IMR-90 (cell line): Measurements from ENCODE around the gene SEPTIN3. TPM values are rescaled to one million over a fixed set of nuclear protein-coding genes. Genes with fewer than 3 reads are reported as not detected.

Experiments
- ATAC-seq: fragments of 200-7000 bp; cut with Tn5 transposase; 2 replicates; pipeline ENCODE4 v1.9.1; 2020; ENCODE audit warnings: low read depth, mild to moderate bottlenecking, moderate library complexity
- BruUV-seq: library from RNA; stranded (reverse); fragments of 400-500 nt; replicated peaks from 2 replicates; lab custom pipeline; 2021; lab: Mats Ljungman, UMichigan
- CTCF ChIA-PET: fragments of 300-600 bp; formaldehyde crosslinking; extraction: SDS; loops from one replicate; lab custom pipeline; 2021; ENCODE audit warnings: antibody characterized with exemption; lab: Yijun Ruan, JAX
- POLR2A ChIA-PET: fragments of 300-600 bp; sonication (Branson Sonifier 250); formaldehyde crosslinking; loops from one replicate; lab custom pipeline; 2022; ENCODE audit warnings: antibody characterized with exemption; ENCODE audit not compliant: unreplicated experiment; lab: Charles Lee
- DNase-seq: peaks from one replicate; pipeline ENCODE4 v3.0.0; 2013
- H2AFZ ChIP-seq: replicated peaks from 2 replicates; pipeline ENCODE3; 2013; ENCODE audit warnings: low read length, mild to moderate bottlenecking; ENCODE audit not compliant: poor library complexity
- H2AK5ac ChIP-seq: 2 replicates; pipeline ENCODE4 v1.6.1; 2013; ENCODE audit warnings: low read depth, low read length, inconsistent platforms
- H2AK9ac ChIP-seq: replicated peaks from 2 replicates; pipeline ENCODE3; 2013; ENCODE audit warnings: mild to moderate bottlenecking, low read depth, low read length, moderate library complexity; ENCODE audit not compliant: poor library complexity
- H2BK120ac ChIP-seq: 2 replicates; pipeline ENCODE4 v1.6.1; 2013; ENCODE audit warnings: low read depth, low read length, inconsistent platforms
- H2BK15ac ChIP-seq: 3 replicates; pipeline ENCODE4 v1.6.1; 2013; ENCODE audit warnings: low read depth, low read length, inconsistent platforms
- H2BK20ac ChIP-seq: 2 replicates; pipeline ENCODE4 v1.6.1; 2013; ENCODE audit warnings: low read depth, mild to moderate bottlenecking, inconsistent platforms, low read length, moderate library complexity
- H2BK5ac ChIP-seq: 2 replicates; pipeline ENCODE4 v1.6.1; 2013; ENCODE audit warnings: mild to moderate bottlenecking, low read depth, low read length, inconsistent platforms; ENCODE audit not compliant: poor library complexity, severe bottlenecking
- H3K14ac ChIP-seq: replicated peaks from 2 replicates; pipeline ENCODE4 v1.6.1; 2013; ENCODE audit warnings: low read depth, low read length, inconsistent platforms
- H3K18ac ChIP-seq: 2 replicates; pipeline ENCODE4 v1.6.1; 2013; ENCODE audit warnings: low read depth, low read length, control low read depth
- H3K23ac ChIP-seq: 2 replicates; pipeline ENCODE4 v1.6.1; 2013; ENCODE audit warnings: low read depth, low read length, inconsistent platforms
- H3K27ac ChIP-seq: 2 replicates; pipeline ENCODE4 v1.5.1; 2013; ENCODE audit warnings: mild to moderate bottlenecking, control low read depth, low read length; ENCODE audit not compliant: insufficient read depth
- H3K27me3 ChIP-seq: 2 replicates; pipeline ENCODE4 v1.6.1; 2013; ENCODE audit warnings: low read length; ENCODE audit not compliant: control insufficient read depth, insufficient read depth
- H3K36me3 ChIP-seq: 2 replicates; pipeline ENCODE4 v1.6.1; 2013; ENCODE audit warnings: low read length, mixed read lengths; ENCODE audit not compliant: control insufficient read depth, insufficient read depth
- H3K4ac ChIP-seq: 2 replicates; pipeline ENCODE4 v1.6.1; 2013; ENCODE audit warnings: low read depth, low read length, inconsistent platforms
- H3K4me1 ChIP-seq: 2 replicates; pipeline ENCODE4 v1.6.1; 2013; ENCODE audit warnings: low read length, mixed read lengths; ENCODE audit not compliant: control insufficient read depth, insufficient read depth
- H3K4me2 ChIP-seq: 2 replicates; pipeline ENCODE4 v1.6.1; 2013; ENCODE audit warnings: low read depth, mild to moderate bottlenecking, control low read depth, low read length, moderate library complexity
- H3K4me3 ChIP-seq: 2 replicates; pipeline ENCODE4 v1.5.1; 2013; ENCODE audit warnings: low read depth, mild to moderate bottlenecking, control low read depth, low read length, moderate library complexity; ENCODE audit not compliant: insufficient read depth
- H3K56ac ChIP-seq: 2 replicates; pipeline ENCODE4 v1.6.1; 2013; ENCODE audit warnings: low read length, inconsistent platforms; ENCODE audit not compliant: insufficient read depth; ENCODE audit errors: extremely low read depth
- H3K79me1 ChIP-seq, 2 experiments: 2 replicates each; pipeline ENCODE4 v1.6.1; 2013; ENCODE audit warnings: low read length in 2 of 2, inconsistent platforms in 1 of 2, low read depth in 1 of 2
- H3K9ac ChIP-seq: 2 replicates; pipeline ENCODE4 v1.6.1; 2013; ENCODE audit warnings: low read depth, low read length, control low read depth
- H3K9me1 ChIP-seq: 2 replicates; pipeline ENCODE4 v1.6.1; 2013; ENCODE audit warnings: low read length, inconsistent platforms; ENCODE audit not compliant: insufficient read depth
- H3K9me3 ChIP-seq: 2 replicates; pipeline ENCODE4 v1.6.1; 2013; ENCODE audit warnings: low read length; ENCODE audit not compliant: control insufficient read depth, insufficient read depth
- H4K20me1 ChIP-seq: 2 replicates; pipeline ENCODE4 v1.6.1; 2013; ENCODE audit warnings: low read length, inconsistent platforms; ENCODE audit not compliant: insufficient read depth
- H4K5ac ChIP-seq: 2 replicates; pipeline ENCODE4 v1.6.1; 2013; ENCODE audit warnings: mild to moderate bottlenecking, low read depth, low read length, control low read depth
- H4K8ac ChIP-seq, 2 experiments: 2 replicates each; pipeline ENCODE4 v1.6.1; 2013; ENCODE audit warnings: low read depth in 2 of 2, low read length in 2 of 2, control low read depth in 1 of 2, inconsistent platforms in 1 of 2
- H4K91ac ChIP-seq: 2 replicates; pipeline ENCODE4 v1.6.1; 2013; ENCODE audit warnings: low read depth, low read length, inconsistent platforms; ENCODE audit not compliant: insufficient read depth
- CEBPB ChIP-seq: IDR thresholded peaks from 2 replicates; pipeline ENCODE4 v1.6.1; 2012; ENCODE audit warnings: low read depth, low read length, improper control_type of control experiment
- CHD1 ChIP-seq: IDR thresholded peaks from 2 replicates; pipeline ENCODE4 v1.6.1; 2012; ENCODE audit warnings: low read depth, low read length, improper control_type of control experiment
- CTCF ChIP-seq: conservative IDR thresholded peaks from 2 replicates; pipeline ENCODE4 v1.5.1; 2012; ENCODE audit warnings: mild to moderate bottlenecking, low read depth, low read length, improper control_type of control experiment
- ELK1 ChIP-seq: fragments of 150-350 bp; IDR thresholded peaks from 2 replicates; pipeline ENCODE4 v1.6.1; 2016; ENCODE audit warnings: low read depth, mild to moderate bottlenecking, low read length, moderate library complexity, borderline replicate concordance
- FOS ChIP-seq: fragments of 150-350 bp; IDR thresholded peaks from 2 replicates; pipeline ENCODE4 v1.6.1; 2016; ENCODE audit warnings: low read depth, low read length
- MAFK ChIP-seq: IDR thresholded peaks from 2 replicates; pipeline ENCODE4 v1.6.1; 2012; ENCODE audit warnings: low read depth, low read length, improper control_type of control experiment
- MAZ ChIP-seq: IDR thresholded peaks from 2 replicates; pipeline ENCODE4 v1.6.1; 2012; ENCODE audit warnings: low read depth, mild to moderate bottlenecking, low read length, improper control_type of control experiment, moderate library complexity, borderline replicate concordance
- MXI1 ChIP-seq: IDR thresholded peaks from 2 replicates; pipeline ENCODE4 v1.6.1; 2012; ENCODE audit warnings: low read depth, mild to moderate bottlenecking, low read length, moderate library complexity, borderline replicate concordance
- NFE2L2 ChIP-seq: fragments of 150-350 bp; IDR thresholded peaks from 2 replicates; pipeline ENCODE4 v1.6.1; 2016; ENCODE audit warnings: low read depth, mild to moderate bottlenecking, low read length
- RFX5 ChIP-seq: IDR thresholded peaks from 2 replicates; pipeline ENCODE4 v1.8.0; 2012; ENCODE audit warnings: low read depth, mild to moderate bottlenecking, low read length, moderate library complexity
- SMC3 ChIP-seq: fragments of 150-350 bp; IDR thresholded peaks from 2 replicates; pipeline ENCODE4 v1.6.1; 2016; ENCODE audit warnings: low read depth, mild to moderate bottlenecking, antibody characterized with exemption, low read length, moderate library complexity
- USF2 ChIP-seq: fragments of 150-350 bp; IDR thresholded peaks from 2 replicates; pipeline ENCODE4 v1.6.1; 2017; ENCODE audit warnings: mild to moderate bottlenecking, antibody characterized with exemption, low read length, low read depth
- WGBS, 2 experiments: methylation state at CpG; one replicate each; pipeline versions ENCODE4 v1.1.5 to v1.1.7; 2013; ENCODE audit warnings: missing lambda C conversion rate in 2 of 2; ENCODE audit not compliant: insufficient read length in 1 of 2; ENCODE audit errors: extremely low coverage in 2 of 2; 5-methylcytosine and 5-hydroxymethylcytosine counted together
- dilution Hi-C: fragments of 300-500 bp; cut with HindIII; formaldehyde crosslinking; loops from one replicate; pipeline ENCODE4 v1.14.3; 2018; ENCODE audit warnings: low sequenced_read_pairs; ENCODE audit not compliant: unreplicated experiment
- in situ Hi-C: fragments of 300-500 bp; cut with MboI; formaldehyde crosslinking; loops from 3 replicates; pipeline ENCODE4 v1.14.3; 2019; ENCODE audit warnings: low sequenced_read_pairs, inconsistent platforms, mixed read lengths
- intact Hi-C: fragments of 100-400 bp; cut with micrococcal nuclease; formaldehyde crosslinking; loops from 2 replicates; pipeline ENCODE4 v1.10.0; 2022
- polyA plus RNA-seq, 3 experiments: library from polyadenylated mRNA; depleted of rRNA; stranded (reverse); fragments of >200 nt; gene quantifications; 2 replicates each; pipeline ENCODE4 v1.2.3, GENCODE V29; 2012; ENCODE audit warnings: low replicate concordance in 1 of 3
- total RNA-seq: library from RNA; depleted of rRNA; stranded (reverse); fragments of >200 nt; gene quantifications from 2 replicates; pipeline ENCODE4 v1.2.3, GENCODE V29; 2012

Gene SEPTIN3
- total and polyA plus RNA-seq, 2 of the 4 experiments (the other 2 are of a cell fraction) = 0.15 to 0.18 TPM

GRCh38 chr22:41927813-41928212, 41.4 kb upstream of the SEPTIN3 start (continued):
- no peak for TF ChIP-seq SMC3
- TF ChIP-seq RFX5 = no peak

GRCh38 chr22:41928593-41929417, 40.4 kb upstream of the SEPTIN3 start:
- intact Hi-C loops = no loop called here
- TF ChIP-seq MXI1 (no peak), CTCF (no peak), CHD1 (no peak), CEBPB (no peak), MAZ (no peak), ELK1 (no peak), MAFK (no peak), NFE2L2 (no peak), RFX5 (no peak), FOS (no peak), USF2 (no peak)

More at GRCh38 chr22:41928593-41929417, 40.4 kb upstream of the SEPTIN3 start:
- Histone ChIP-seq H4K8ac (no peak overlapping the region), H3K56ac (no peak overlapping the region), H2BK5ac (no peak overlapping the region), H4K5ac (no peak overlapping the region), H4K91ac (no peak overlapping the region), H3K4me3 (no peak overlapping the region), H4K20me1 (no peaks in the 10 kb centered on the region; the same call in 1 of the 2 replicates), H3K79me1 (no peaks in the 10 kb centered on the region), H3K4me2 (no peak overlapping the region), H2AK9ac (peak overlapping the region; percentile 72), H2BK120ac (no peak overlapping the region), H3K23ac (no peak overlapping the region), H3K14ac (no peak overlapping the region), H3K9ac (no peak overlapping the region), H3K9me1 (no peaks in the 10 kb centered on the region), H3K36me3 (no peaks in the 10 kb centered on the region), H2BK15ac (no peak overlapping the region), H3K18ac (no peak overlapping the region), H3K27me3 (peaks cover 15% of the 10 kb centered on the region), H2BK20ac (no peak overlapping the region), H3K4ac (no peak overlapping the region), H3K9me3 (no peaks in the 10 kb centered on the region), H2AFZ (no peak overlapping the region), H3K27ac (no peak overlapping the region), H2AK5ac (no peak overlapping the region), H3K4me1 (no peaks in the 10 kb centered on the region)
- BruUV-seq = no TSS peak
- ATAC-seq (no peak), DNase-seq (no peak)
- 35% methylated on average over 4 of the region's 14 CpGs; no CpG with 5 or more reads in 1 of the 2 experiments for WGBS, 2 experiments
- CTCF ChIA-PET = interaction anchor here (1.4 kb wide), 1 partner anchor 12 kb away, joined by 4 read pairs; no protein-coding TSS in a partner anchor
- POLR2A ChIA-PET = no interaction called here
- in situ Hi-C loops (no loop called here), dilution Hi-C loops (no loop called here)
